GM23248 (cell line): ENCODE data around the gene TAF8. TPM values are rescaled to one million over a fixed set of nuclear protein-coding genes. Genes with fewer than 3 reads are reported as not detected.

ENCODE experiments used
- DNase-seq: peaks from one replicate; pipeline ENCODE4 v3.0.0-alpha.2; 2015
- H2AFZ ChIP-seq: fragments of 200-600 bp; sonication (generic); 2 replicates; pipeline ENCODE4 v1.6.1; 2016; ENCODE audit warnings: antibody characterized with exemption
- H3F3A ChIP-seq: fragments of 200-600 bp; sonication (generic); 2 replicates; pipeline ENCODE4 v1.6.1; 2016; ENCODE audit warnings: mild to moderate bottlenecking, antibody characterized with exemption, mixed run types; ENCODE audit not compliant: insufficient read depth
- H3K27ac ChIP-seq: fragments of 200-600 bp; sonication (generic); 2 replicates; pipeline ENCODE4 v1.5.1; 2016; ENCODE audit warnings: mild to moderate bottlenecking
- H3K27me3 ChIP-seq: fragments of 200-600 bp; sonication (generic); replicated peaks from 2 replicates; pipeline ENCODE4 v1.6.1; 2016; ENCODE audit warnings: mild to moderate bottlenecking; ENCODE audit not compliant: insufficient read depth
- H3K36me3 ChIP-seq: fragments of 200-600 bp; sonication (generic); 2 replicates; pipeline ENCODE4 v1.6.1; 2016; ENCODE audit warnings: low read depth, mild to moderate bottlenecking
- H3K4me1 ChIP-seq: fragments of 200-600 bp; sonication (generic); 2 replicates; pipeline ENCODE4 v1.6.1; 2016; ENCODE audit warnings: mild to moderate bottlenecking; ENCODE audit not compliant: insufficient read depth
- H3K4me2 ChIP-seq: fragments of 200-600 bp; sonication (generic); one replicate; pipeline ENCODE4 v1.6.1; 2016; ENCODE audit warnings: mild to moderate bottlenecking; ENCODE audit not compliant: unreplicated experiment
- H3K4me3 ChIP-seq: fragments of 200-600 bp; sonication (generic); 2 replicates; pipeline ENCODE4 v1.5.1; 2016; ENCODE audit warnings: mild to moderate bottlenecking
- H3K79me2 ChIP-seq: fragments of 200-600 bp; sonication (generic); 2 replicates; pipeline ENCODE4 v1.6.1; 2016; ENCODE audit warnings: mild to moderate bottlenecking; ENCODE audit not compliant: insufficient read depth
- H3K9ac ChIP-seq: fragments of 200-600 bp; sonication (generic); 2 replicates; pipeline ENCODE4 v1.6.1; 2016; ENCODE audit warnings: mild to moderate bottlenecking
- H3K9me2 ChIP-seq: fragments of 200-600 bp; sonication (generic); 2 replicates; pipeline ENCODE4 v1.6.1; 2016; ENCODE audit warnings: mixed run types, mild to moderate bottlenecking, moderate library complexity; ENCODE audit not compliant: insufficient read depth
- H3K9me3 ChIP-seq: fragments of 200-600 bp; sonication (generic); one replicate; pipeline ENCODE4 v1.6.1; 2017; ENCODE audit warnings: low read depth
- H4K20me1 ChIP-seq: fragments of 200-600 bp; sonication (generic); 2 replicates; pipeline ENCODE4 v1.6.0; 2016; ENCODE audit not compliant: insufficient read depth
- EZH2 ChIP-seq: fragments of 200-600 bp; sonication (generic); IDR thresholded peaks from 2 replicates; pipeline ENCODE4 v1.6.1; 2018; ENCODE audit warnings: antibody characterized with exemption, mild to moderate bottlenecking; ENCODE audit not compliant: insufficient read depth, poor library complexity, severe bottlenecking
- EZH2phosphoT487 ChIP-seq: fragments of 200-600 bp; sonication (generic); IDR thresholded peaks from 2 replicates; pipeline ENCODE4 v1.6.1; 2018; ENCODE audit warnings: antibody characterized with exemption, moderate library complexity, mild to moderate bottlenecking, low read depth; ENCODE audit not compliant: insufficient read depth
- WGBS, 2 experiments: methylation state at CpG; one replicate each; pipeline ENCODE4 v1.1.6; 2015 to 2017; ENCODE audit warnings: low lambda C conversion rate in 2 of 2, low coverage in 1 of 2; ENCODE audit errors: missing lambda C conversion rate in 2 of 2; 5-methylcytosine and 5-hydroxymethylcytosine counted together
- in situ Hi-C: fragments of 300-500 bp; cut with MboI; formaldehyde crosslinking; loops from 2 replicates; pipeline ENCODE4 v1.15.0; 2020
- polyA plus RNA-seq: library from polyadenylated mRNA; unstranded; fragments of >200 nt; fragmentation: Nextera tagmentation; extraction: Ambion mirVana; gene quantifications from 2 replicates; pipeline ENCODE4 v1.2.1, GENCODE V29; 2016
- total RNA-seq: library from RNA; depleted of rRNA; stranded (reverse); fragments of >200 nt; shearing (Covaris generic); gene quantifications from 2 replicates; pipeline ENCODE4 v1.2.3, GENCODE V29; 2014

TAF8 gene
- total and polyA plus RNA-seq, 2 experiments from 2014 or later, result 7.4 to 8.6 TPM

DNA sequence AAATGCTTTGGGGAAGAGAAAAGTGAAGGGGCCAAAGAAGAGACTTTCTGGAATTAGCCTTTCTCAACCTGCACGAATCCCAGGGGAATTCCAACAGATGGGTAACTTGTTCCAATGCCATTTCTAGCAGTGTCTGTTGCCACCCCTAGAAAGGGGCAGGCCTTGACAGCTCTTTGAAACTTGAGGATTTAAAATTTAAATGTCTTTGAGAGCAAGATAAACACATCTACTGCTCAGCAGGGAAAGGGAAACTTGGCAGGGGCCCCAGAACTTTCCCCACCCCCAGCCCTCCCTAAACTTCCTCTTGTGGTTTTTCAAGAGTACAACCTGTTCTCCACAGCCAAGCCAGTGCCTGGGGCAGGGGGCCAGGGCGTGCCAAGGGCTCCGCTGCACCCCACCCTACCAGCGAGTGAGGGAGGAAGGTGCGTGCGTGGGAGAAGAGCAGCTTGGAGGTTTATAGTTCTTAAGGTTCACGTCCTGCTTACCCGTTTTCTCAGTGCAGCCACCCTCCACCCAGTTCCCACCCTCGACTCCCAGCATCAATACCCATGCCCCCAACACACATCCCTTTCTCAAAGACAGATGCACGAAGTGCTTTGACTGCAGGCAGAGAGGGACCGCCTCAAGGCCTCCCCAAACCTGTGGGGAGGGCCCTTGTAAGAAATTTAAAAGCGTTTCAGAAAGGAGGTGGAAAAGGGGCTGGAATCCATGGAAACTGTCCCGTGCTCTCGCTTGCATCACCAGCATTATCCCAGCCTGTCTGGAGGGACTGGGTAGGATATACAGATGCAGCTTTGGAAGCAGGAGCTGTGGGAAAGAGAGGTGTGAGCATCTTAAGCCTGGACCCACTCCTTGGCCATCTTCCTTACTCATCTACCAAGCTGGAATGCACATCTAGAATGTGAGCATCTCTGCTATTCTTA lies 4.5 kb upstream of the TAF8 start:
- Histone ChIP-seq H3K9me2 (no peaks in the 10 kb centered on the region), H3K9me3 (no peaks in the 10 kb centered on the region), H3K27ac (no peak overlapping the region), H3K4me2 (no peak overlapping the region), H2AFZ (no peak overlapping the region), H3K79me2 (0 out of 2 replicates have a peak, but pooled peaks cover under 1% of the 10 kb centered on the region), H3K4me1 (no peaks in the 10 kb centered on the region), H3K36me3 (no peaks in the 10 kb centered on the region), H3K9ac (no peak overlapping the region), H3K27me3 (no peaks in the 10 kb centered on the region), H3F3A (no peaks in the 10 kb centered on the region; the same call in 1 of the 2 replicates), H4K20me1 (no peaks in the 10 kb centered on the region), H3K4me3 (no peak overlapping the region)
- peak; percentile 45 for DNase-seq
- TF ChIP-seq EZH2phosphoT487, result no peak
- no peak for TF ChIP-seq EZH2
- WGBS, 2 experiments, result 29 to 31% methylated on average over 14 of the region's 14 CpGs
- in situ Hi-C loops, result loop anchor here (25.0 kb wide), 2 partner anchors 208 to 683 kb away; no protein-coding TSS in a partner anchor

DNA sequence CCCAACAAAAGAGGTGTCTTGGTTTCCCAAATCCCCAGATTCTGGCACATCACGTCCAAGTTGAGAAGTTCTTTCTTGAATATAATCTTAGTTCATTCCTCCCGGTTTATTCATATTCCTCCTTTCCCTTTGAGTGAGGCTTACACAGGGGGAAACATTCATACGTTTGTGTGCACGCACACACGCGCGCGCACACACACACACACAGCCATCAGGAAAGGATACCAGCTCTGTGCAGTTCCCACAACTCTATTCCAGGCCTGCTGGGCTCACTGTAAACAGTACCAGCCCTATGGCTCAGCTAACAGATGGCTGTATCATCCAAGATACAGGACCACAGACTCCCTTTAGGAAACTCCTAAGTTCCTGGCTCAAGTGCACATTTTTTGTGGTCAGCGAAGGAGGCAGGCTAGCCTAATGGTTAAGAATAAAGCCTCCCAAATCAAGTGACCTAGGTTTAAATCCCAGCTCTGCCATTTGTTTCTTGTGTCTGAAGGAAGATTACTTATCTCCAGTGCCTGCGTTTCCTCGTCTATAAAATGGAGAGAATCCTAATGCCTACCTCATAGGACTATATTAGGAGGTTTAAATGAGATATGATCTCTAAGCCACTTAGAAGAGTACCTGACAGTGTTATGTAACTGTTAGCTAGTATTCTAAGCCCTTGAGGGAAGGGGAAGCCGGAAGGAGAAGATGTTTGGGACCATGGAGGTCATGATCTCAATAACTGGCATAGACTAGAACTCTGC lies 3.7 kb upstream of the TAF8 start:
- no peaks in the 10 kb centered on the region for H4K20me1 ChIP-seq
- peaks cover 9% of the 10 kb centered on the region for H3K79me2 ChIP-seq
- H3K9me3 ChIP-seq, result no peaks in the 10 kb centered on the region
- WGBS, 2 experiments, result 70 to 75% methylated on average over 12 of the region's 12 CpGs
- DNase-seq, result peak; percentile 13
- TF ChIP-seq EZH2phosphoT487 (no peak), EZH2 (no peak)
- H3K27me3 ChIP-seq, result no peaks in the 10 kb centered on the region
- no peaks in the 10 kb centered on the region; the same call in 1 of the 2 replicates for H3F3A ChIP-seq
- no peak overlapping the region for H3K27ac ChIP-seq
- no peak overlapping the region for H3K4me2 ChIP-seq
- in situ Hi-C loops, result loop anchor here (25.0 kb wide), 2 partner anchors 209 to 684 kb away; no protein-coding TSS in a partner anchor
- H2AFZ ChIP-seq, result no peak overlapping the region
- no peaks in the 10 kb centered on the region for H3K4me1 ChIP-seq
- no peak overlapping the region for H3K4me3 ChIP-seq
- no peaks in the 10 kb centered on the region for H3K9me2 ChIP-seq
- no peaks in the 10 kb centered on the region for H3K36me3 ChIP-seq
- H3K9ac ChIP-seq, result no peak overlapping the region

DNA sequence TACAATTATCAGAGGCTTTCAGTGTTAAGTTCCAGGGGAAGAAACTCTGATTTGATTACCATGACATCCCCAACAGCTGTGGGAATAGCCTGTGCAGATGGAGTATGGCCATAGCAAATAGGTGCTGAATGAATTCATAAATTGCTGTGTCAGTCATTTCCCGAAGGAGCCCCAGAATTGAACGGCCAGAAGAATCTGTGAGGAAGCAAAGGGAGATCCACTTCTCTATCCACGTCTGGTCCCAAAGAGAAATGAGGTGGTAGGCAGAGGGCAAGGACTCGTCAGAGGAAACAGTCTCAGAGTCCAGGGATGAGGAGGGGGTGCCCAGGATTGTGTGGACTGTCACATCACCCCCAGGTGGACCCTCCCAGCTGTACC lies 3.1 kb upstream of the TAF8 start:
- Histone ChIP-seq H2AFZ (no peak overlapping the region), H3K36me3 (no peaks in the 10 kb centered on the region; the same call in 1 of the 2 replicates), H3K79me2 (peaks cover 14% of the 10 kb centered on the region), H3K9me3 (no peaks in the 10 kb centered on the region), H3K4me2 (no peak overlapping the region), H3K9me2 (no peaks in the 10 kb centered on the region), H3K27ac (no peak overlapping the region), H3K4me1 (no peaks in the 10 kb centered on the region), H3F3A (no peaks in the 10 kb centered on the region; the same call in 1 of the 2 replicates), H3K4me3 (no peak overlapping the region), H4K20me1 (no peaks in the 10 kb centered on the region), H3K27me3 (no peaks in the 10 kb centered on the region), H3K9ac (no peak overlapping the region)
- in situ Hi-C loops, result loop anchor here (25.0 kb wide), 2 partner anchors 210 to 685 kb away; no protein-coding TSS in a partner anchor
- DNase-seq, result no peak
- 63 to 67% methylated on average over 4 of the region's 4 CpGs for WGBS, 2 experiments
- no peak for TF ChIP-seq EZH2phosphoT487
- TF ChIP-seq EZH2, result no peak

- Histone ChIP-seq H3K4me3 (peak overlapping the region; percentile 90), H3K9me3 (no peaks in the 10 kb centered on the region), H3K79me2 (peaks cover 17% of the 10 kb centered on the region), H3K27ac (no peak overlapping the region), H3K36me3 (no peaks in the 10 kb centered on the region; the same call in 1 of the 2 replicates), H3F3A (no peaks in the 10 kb centered on the region; the same call in 1 of the 2 replicates), H4K20me1 (no peaks in the 10 kb centered on the region), H3K9me2 (no peaks in the 10 kb centered on the region), H3K9ac (peak overlapping the region; percentile 79), H3K4me2 (peak overlapping the region; percentile 88), H3K4me1 (no peaks in the 10 kb centered on the region), H3K27me3 (no peaks in the 10 kb centered on the region), H2AFZ (peak overlapping the region; percentile 90)
- no peak for TF ChIP-seq EZH2phosphoT487
- no peak for TF ChIP-seq EZH2
- peak; percentile 13 for DNase-seq
- in situ Hi-C loops, result loop anchor here (25.0 kb wide), 2 partner anchors 211 to 686 kb away; no protein-coding TSS in a partner anchor
- 11 to 20% methylated on average over 8 of the region's 8 CpGs for whole genome bisulfite sequencing, 2 experiments
Observed at GRCh38 chr6:42047790-42048405, 2.4 kb upstream of the TAF8 start.
